Hepatocyte (in vitro differentiated cells): ENCODE data around the gene ECE1. TPM values are rescaled to one million over a fixed set of nuclear protein-coding genes. Genes with fewer than 3 reads are reported as not detected.
"Not testable (repeated sequence)": the region's sequence is repeated elsewhere in the genome, so short reads cannot be mapped to it uniquely, and the experiment has no call there.

Experiments
- DNase-seq: peaks from one replicate; pipeline ENCODE4 v3.0.0-alpha.2; 2016; ENCODE audit warnings: low spot score
- H2AFZ ChIP-seq: fragments of 200-600 bp; sonication (generic); 2 replicates; pipeline ENCODE4 v1.6.0; 2016; ENCODE audit warnings: antibody characterized with exemption, mild to moderate bottlenecking
- H3K27ac ChIP-seq: fragments of 200-600 bp; sonication (generic); 2 replicates; pipeline ENCODE4 v1.5.1; 2016; ENCODE audit warnings: mild to moderate bottlenecking
- H3K27me3 ChIP-seq: fragments of 200-600 bp; sonication (generic); 2 replicates; pipeline ENCODE4 v1.6.1; 2016
- H3K36me3 ChIP-seq: fragments of 200-600 bp; sonication (generic); replicated peaks from 2 replicates; pipeline ENCODE4 v1.5.1; 2016; ENCODE audit warnings: low read depth; ENCODE audit not compliant: insufficient read depth
- H3K4me1 ChIP-seq: fragments of 200-600 bp; sonication (generic); 2 replicates; pipeline ENCODE4 v1.5.1; 2016; ENCODE audit warnings: mild to moderate bottlenecking, moderate library complexity; ENCODE audit not compliant: insufficient read depth
- H3K4me2 ChIP-seq: fragments of 200-600 bp; sonication (generic); 2 replicates; pipeline ENCODE4 v1.6.0; 2016
- H3K4me3 ChIP-seq: fragments of 200-600 bp; sonication (generic); 2 replicates; pipeline ENCODE4 v1.5.1; 2016; ENCODE audit warnings: mild to moderate bottlenecking
- H3K79me2 ChIP-seq: fragments of 200-600 bp; sonication (generic); 2 replicates; pipeline ENCODE4 v1.6.0; 2017; ENCODE audit warnings: mild to moderate bottlenecking
- H3K9me2 ChIP-seq: fragments of 200-600 bp; sonication (generic); replicated peaks from 2 replicates; pipeline ENCODE4 v1.6.0; 2017; ENCODE audit warnings: mild to moderate bottlenecking; ENCODE audit not compliant: insufficient read depth
- H3K9me3 ChIP-seq: fragments of 200-600 bp; sonication (generic); 2 replicates; pipeline ENCODE4 v1.5.1; 2016; ENCODE audit warnings: low read depth, mild to moderate bottlenecking
- H4K20me1 ChIP-seq: fragments of 200-600 bp; sonication (generic); 2 replicates; pipeline ENCODE4 v1.6.0; 2016; ENCODE audit warnings: mild to moderate bottlenecking; ENCODE audit not compliant: insufficient read depth, poor library complexity, severe bottlenecking
- EZH2 ChIP-seq: fragments of 200-600 bp; sonication (generic); IDR thresholded peaks from 2 replicates; pipeline ENCODE4 v1.6.1; 2016; ENCODE audit warnings: antibody characterized with exemption, mild to moderate bottlenecking, borderline replicate concordance
- EZH2phosphoT487 ChIP-seq: fragments of 200-600 bp; sonication (generic); IDR thresholded peaks from one replicate; pipeline ENCODE4 v1.6.1; 2018; ENCODE audit warnings: antibody characterized with exemption, mild to moderate bottlenecking, low read depth, moderate library complexity; ENCODE audit not compliant: unreplicated experiment, severe bottlenecking
- WGBS: methylation state at CpG from one replicate; pipeline ENCODE4 v1.1.6; 2016; ENCODE audit warnings: low lambda C conversion rate; ENCODE audit errors: missing lambda C conversion rate; 5-methylcytosine and 5-hydroxymethylcytosine counted together
- polyA plus RNA-seq: library from polyadenylated mRNA; unstranded; fragments of >200 nt; fragmentation: Nextera tagmentation; extraction: Ambion mirVana; gene quantifications from 2 replicates; pipeline ENCODE4 v1.2.1, GENCODE V29; 2016
- total RNA-seq: library from RNA; depleted of rRNA; stranded (reverse); fragments of >200 nt; gene quantifications from 2 replicates; pipeline ENCODE4 v1.2.3, GENCODE V29; 2014
- TF ChIP-seq, protein P1 (sequence below): fragments of 200-600 bp; sonication (generic); IDR thresholded peaks from 2 replicates; pipeline ENCODE4 v1.5.1; 2016; ENCODE audit warnings: antibody characterized with exemption, mild to moderate bottlenecking; ENCODE audit not compliant: poor library complexity

The ECE1 gene
- total and polyA plus RNA-seq, 2 experiments from 2014 or later, result 60.8 to 90.6 TPM

DNA sequence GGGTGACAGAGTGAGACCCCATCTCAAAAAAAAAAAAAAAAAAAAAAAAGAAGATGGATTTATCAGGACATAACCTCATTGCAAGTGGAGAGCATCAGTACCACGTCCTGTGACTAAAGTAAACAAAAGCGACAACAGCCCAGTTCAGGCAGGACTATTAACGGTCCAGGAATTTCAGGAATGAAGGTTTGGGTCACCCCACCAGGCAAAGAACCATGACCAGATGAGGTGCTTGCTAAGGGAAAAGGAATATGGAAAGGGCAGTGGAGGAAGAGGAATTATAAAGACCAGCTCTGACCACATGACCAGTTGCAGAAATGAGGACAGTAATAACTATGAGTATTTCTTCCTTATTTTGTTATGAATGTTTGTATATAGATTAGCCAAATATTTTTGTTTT is 78.1 kb downstream of the ECE1 start:
- no peak overlapping the region for H3K4me3 ChIP-seq
- no peak overlapping the region for H2AFZ ChIP-seq
- H3K79me2 ChIP-seq, result no peaks in the 10 kb centered on the region
- no peaks in the 10 kb centered on the region for H3K36me3 ChIP-seq
- WGBS, result 40% methylated on average over 3 of the region's 3 CpGs
- H3K9me2 ChIP-seq, result no peaks in the 10 kb centered on the region
- DNase-seq, result no peak
- no peaks in the 10 kb centered on the region for H3K9me3 ChIP-seq
- H3K27me3 ChIP-seq, result no peaks in the 10 kb centered on the region
- H4K20me1 ChIP-seq, result no peaks in the 10 kb centered on the region
- H3K4me1 ChIP-seq, result no peaks in the 10 kb centered on the region
- no peak overlapping the region for H3K27ac ChIP-seq
- TF ChIP-seq EZH2 (no peak), EZH2phosphoT487 (no peak)
- TF ChIP-seq, protein P1, sequence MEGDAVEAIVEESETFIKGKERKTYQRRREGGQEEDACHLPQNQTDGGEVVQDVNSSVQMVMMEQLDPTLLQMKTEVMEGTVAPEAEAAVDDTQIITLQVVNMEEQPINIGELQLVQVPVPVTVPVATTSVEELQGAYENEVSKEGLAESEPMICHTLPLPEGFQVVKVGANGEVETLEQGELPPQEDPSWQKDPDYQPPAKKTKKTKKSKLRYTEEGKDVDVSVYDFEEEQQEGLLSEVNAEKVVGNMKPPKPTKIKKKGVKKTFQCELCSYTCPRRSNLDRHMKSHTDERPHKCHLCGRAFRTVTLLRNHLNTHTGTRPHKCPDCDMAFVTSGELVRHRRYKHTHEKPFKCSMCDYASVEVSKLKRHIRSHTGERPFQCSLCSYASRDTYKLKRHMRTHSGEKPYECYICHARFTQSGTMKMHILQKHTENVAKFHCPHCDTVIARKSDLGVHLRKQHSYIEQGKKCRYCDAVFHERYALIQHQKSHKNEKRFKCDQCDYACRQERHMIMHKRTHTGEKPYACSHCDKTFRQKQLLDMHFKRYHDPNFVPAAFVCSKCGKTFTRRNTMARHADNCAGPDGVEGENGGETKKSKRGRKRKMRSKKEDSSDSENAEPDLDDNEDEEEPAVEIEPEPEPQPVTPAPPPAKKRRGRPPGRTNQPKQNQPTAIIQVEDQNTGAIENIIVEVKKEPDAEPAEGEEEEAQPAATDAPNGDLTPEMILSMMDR, result no peak
- H3K4me2 ChIP-seq, result no peak overlapping the region

DNA sequence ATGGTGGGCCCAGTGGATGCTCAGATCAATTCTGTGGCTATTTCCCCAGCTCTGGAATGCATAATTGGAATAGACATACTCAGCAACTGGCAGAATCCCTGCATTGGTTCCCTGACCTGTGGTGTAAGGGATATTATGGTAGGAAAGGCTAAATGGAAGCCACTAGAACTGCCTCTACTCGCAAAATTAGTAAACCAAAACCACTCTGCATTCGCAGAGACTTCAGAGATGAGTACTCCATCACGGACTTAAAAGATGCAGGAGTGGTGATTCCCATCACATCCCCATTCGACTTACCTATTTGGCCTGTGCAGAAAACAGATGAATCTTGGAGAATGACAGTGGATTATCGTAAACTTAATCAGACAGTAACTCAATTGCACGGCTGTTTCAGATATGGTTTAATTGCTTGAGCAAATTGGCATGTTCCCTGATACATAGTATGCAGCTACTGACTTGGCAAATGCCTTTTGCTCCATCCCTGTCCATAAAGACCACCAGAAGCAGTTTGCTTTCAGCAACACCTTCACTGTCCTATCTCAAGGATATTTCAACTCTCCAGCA is 82.0 kb downstream of the ECE1 start:
- H3K4me2 ChIP-seq, H3K9me2 ChIP-seq, H3K27me3 ChIP-seq, H2AFZ ChIP-seq, H3K27ac ChIP-seq, H3K79me2 ChIP-seq, H4K20me1 ChIP-seq, H3K9me3 ChIP-seq, DNase-seq, H3K4me3 ChIP-seq, H3K36me3 ChIP-seq, H3K4me1 ChIP-seq: not testable (repeated sequence)
- WGBS, result 85% methylated on average over 6 of the region's 6 CpGs

DNA sequence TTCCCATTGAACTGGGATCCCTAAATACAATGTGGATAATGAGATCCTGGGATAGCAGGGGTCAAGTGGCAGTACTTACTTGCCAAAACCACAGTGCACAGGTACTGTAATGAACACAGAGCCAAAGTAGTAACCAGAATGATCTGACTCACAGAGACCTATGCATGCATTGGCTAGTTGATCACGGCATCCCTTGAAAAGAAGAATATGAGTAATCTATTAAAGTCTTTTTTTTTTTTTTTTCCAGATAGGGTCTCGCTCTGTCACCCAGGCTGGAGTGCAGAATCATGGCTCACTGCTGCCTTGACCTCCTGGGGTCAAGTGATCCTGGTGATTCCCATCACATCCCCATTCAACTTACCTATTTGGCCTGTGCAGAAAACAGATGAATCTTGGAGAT is 84.1 kb downstream of the ECE1 start:
- H3K4me3 ChIP-seq, result no peak overlapping the region
- no peaks in the 10 kb centered on the region for H3K27me3 ChIP-seq
- H3K27ac ChIP-seq, result no peak overlapping the region
- TF ChIP-seq, protein P1, result no peak
- no peak for TF ChIP-seq EZH2phosphoT487
- TF ChIP-seq EZH2, result no peak
- no peaks in the 10 kb centered on the region for H3K36me3 ChIP-seq
- H3K4me2 ChIP-seq, result no peak overlapping the region
- WGBS, result 97% methylated on average over 2 of the region's 2 CpGs
- no peaks in the 10 kb centered on the region for H3K9me2 ChIP-seq
- H4K20me1 ChIP-seq, result no peaks in the 10 kb centered on the region
- no peaks in the 10 kb centered on the region for H3K79me2 ChIP-seq
- no peak overlapping the region for H2AFZ ChIP-seq
- DNase-seq, result no peak
- no peaks in the 10 kb centered on the region for H3K9me3 ChIP-seq
- no peaks in the 10 kb centered on the region for H3K4me1 ChIP-seq

DNA sequence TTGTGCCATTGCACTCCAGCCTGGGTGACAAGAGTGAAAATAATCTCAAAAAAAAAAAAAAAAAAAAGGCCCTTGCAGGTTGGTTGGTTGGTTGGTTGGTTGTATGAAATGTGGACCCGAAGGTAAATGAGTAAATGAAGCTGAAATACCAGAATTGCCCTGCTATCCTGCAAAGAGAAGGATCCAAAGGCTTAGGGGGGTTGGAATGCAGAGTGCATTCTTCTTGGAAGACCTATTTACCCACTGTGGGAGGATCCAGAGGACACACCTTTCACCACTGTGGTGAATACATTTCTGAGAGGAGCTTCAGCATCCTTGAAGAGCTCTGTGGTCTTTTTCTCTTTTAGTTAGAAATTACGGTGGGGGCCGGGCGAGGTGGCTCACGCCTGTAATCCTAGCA is 84.8 kb downstream of the ECE1 start:
- H3K4me2 ChIP-seq, result no peak overlapping the region
- no peaks in the 10 kb centered on the region for H3K36me3 ChIP-seq
- H3K4me3 ChIP-seq, result no peak overlapping the region
- no peaks in the 10 kb centered on the region for H3K79me2 ChIP-seq
- no peaks in the 10 kb centered on the region for H3K9me3 ChIP-seq
- no peaks in the 10 kb centered on the region for H3K9me2 ChIP-seq
- H2AFZ ChIP-seq, result no peak overlapping the region
- TF ChIP-seq EZH2phosphoT487, result no peak
- TF ChIP-seq, protein P1, result no peak
- TF ChIP-seq EZH2, result no peak
- no peaks in the 10 kb centered on the region for H3K4me1 ChIP-seq
- no peaks in the 10 kb centered on the region for H3K27me3 ChIP-seq
- H4K20me1 ChIP-seq, result no peaks in the 10 kb centered on the region
- WGBS, result 95% methylated on average over 5 of the region's 5 CpGs
- no peak overlapping the region for H3K27ac ChIP-seq
- DNase-seq, result no peak
